OCI-LY3 (cell line): ENCODE measurements around the gene ZNF544.

ENCODE experiments used
- EZH2phosphoT487 ChIP-seq: fragments of 200-600 bp; shearing (Covaris generic); IDR thresholded peaks from 2 replicates; pipeline ENCODE4 v1.6.1; 2018; ENCODE audit warnings: antibody characterized with exemption, mixed run types, low read depth
- TF ChIP-seq, protein P1 (sequence below): fragments of 200-600, 300-600 bp; sonication (generic); IDR thresholded peaks from 2 replicates; pipeline ENCODE4 v1.5.1; 2014; ENCODE audit warnings: antibody characterized with exemption, low read length, low read depth

DNA sequence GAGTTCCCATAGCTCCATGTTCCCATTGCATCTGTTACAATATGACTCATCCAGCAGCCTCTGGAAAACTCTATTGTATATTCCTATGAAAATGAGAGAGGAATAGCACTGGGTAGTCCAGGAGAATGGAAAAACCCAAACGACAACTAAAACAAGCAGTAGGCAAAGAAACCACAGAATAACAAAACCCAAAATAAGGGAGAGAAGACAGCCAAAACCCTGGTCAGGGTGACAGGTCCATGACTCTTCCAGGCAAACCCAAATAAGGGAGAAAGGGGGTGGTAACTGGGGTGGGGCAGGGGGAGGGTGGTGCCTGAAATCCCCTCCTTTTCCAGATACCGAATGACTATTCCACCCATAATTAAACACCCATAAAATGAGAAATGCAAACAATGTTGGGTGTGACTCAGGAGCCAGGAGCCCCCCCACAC, 46.1 kb downstream of the ZNF544 start:
- TF ChIP-seq, protein P1, sequence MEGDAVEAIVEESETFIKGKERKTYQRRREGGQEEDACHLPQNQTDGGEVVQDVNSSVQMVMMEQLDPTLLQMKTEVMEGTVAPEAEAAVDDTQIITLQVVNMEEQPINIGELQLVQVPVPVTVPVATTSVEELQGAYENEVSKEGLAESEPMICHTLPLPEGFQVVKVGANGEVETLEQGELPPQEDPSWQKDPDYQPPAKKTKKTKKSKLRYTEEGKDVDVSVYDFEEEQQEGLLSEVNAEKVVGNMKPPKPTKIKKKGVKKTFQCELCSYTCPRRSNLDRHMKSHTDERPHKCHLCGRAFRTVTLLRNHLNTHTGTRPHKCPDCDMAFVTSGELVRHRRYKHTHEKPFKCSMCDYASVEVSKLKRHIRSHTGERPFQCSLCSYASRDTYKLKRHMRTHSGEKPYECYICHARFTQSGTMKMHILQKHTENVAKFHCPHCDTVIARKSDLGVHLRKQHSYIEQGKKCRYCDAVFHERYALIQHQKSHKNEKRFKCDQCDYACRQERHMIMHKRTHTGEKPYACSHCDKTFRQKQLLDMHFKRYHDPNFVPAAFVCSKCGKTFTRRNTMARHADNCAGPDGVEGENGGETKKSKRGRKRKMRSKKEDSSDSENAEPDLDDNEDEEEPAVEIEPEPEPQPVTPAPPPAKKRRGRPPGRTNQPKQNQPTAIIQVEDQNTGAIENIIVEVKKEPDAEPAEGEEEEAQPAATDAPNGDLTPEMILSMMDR = no peak
- no peak for TF ChIP-seq EZH2phosphoT487
